ENCODE data around the gene ZNF536.

- TF ChIP-seq EZH2phosphoT487 (IDR thresholded peaks at IDR 0.05; ENCODE audit: borderline replicate concordance, low read depth), result no peak
- no peak for TF ChIP-seq CHD2 (IDR thresholded peaks at IDR 0.05; ENCODE audit: low read length, partially characterized antibody)
- no peak for TF ChIP-seq RCOR1 (IDR thresholded peaks at IDR 0.05; ENCODE audit: low read length)
- no peak for TF ChIP-seq POLR2AphosphoS5 (IDR thresholded peaks at IDR 0.05; ENCODE audit: low read depth, low read length)
- no peak for TF ChIP-seq MAX (IDR thresholded peaks at IDR 0.05; ENCODE audit: low read depth)
- TF ChIP-seq, protein P1, sequence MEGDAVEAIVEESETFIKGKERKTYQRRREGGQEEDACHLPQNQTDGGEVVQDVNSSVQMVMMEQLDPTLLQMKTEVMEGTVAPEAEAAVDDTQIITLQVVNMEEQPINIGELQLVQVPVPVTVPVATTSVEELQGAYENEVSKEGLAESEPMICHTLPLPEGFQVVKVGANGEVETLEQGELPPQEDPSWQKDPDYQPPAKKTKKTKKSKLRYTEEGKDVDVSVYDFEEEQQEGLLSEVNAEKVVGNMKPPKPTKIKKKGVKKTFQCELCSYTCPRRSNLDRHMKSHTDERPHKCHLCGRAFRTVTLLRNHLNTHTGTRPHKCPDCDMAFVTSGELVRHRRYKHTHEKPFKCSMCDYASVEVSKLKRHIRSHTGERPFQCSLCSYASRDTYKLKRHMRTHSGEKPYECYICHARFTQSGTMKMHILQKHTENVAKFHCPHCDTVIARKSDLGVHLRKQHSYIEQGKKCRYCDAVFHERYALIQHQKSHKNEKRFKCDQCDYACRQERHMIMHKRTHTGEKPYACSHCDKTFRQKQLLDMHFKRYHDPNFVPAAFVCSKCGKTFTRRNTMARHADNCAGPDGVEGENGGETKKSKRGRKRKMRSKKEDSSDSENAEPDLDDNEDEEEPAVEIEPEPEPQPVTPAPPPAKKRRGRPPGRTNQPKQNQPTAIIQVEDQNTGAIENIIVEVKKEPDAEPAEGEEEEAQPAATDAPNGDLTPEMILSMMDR (IDR thresholded peaks at IDR 0.05), result no peak
- no peak for TF ChIP-seq TCF12 (IDR thresholded peaks at IDR 0.05)
- TF ChIP-seq GABPA (IDR thresholded peaks at IDR 0.05; ENCODE audit: low read depth), result no peak
- no peak for TF ChIP-seq NRF1 (IDR thresholded peaks at IDR 0.05; ENCODE audit: low read depth, low read length)
- TF ChIP-seq, protein P2, sequence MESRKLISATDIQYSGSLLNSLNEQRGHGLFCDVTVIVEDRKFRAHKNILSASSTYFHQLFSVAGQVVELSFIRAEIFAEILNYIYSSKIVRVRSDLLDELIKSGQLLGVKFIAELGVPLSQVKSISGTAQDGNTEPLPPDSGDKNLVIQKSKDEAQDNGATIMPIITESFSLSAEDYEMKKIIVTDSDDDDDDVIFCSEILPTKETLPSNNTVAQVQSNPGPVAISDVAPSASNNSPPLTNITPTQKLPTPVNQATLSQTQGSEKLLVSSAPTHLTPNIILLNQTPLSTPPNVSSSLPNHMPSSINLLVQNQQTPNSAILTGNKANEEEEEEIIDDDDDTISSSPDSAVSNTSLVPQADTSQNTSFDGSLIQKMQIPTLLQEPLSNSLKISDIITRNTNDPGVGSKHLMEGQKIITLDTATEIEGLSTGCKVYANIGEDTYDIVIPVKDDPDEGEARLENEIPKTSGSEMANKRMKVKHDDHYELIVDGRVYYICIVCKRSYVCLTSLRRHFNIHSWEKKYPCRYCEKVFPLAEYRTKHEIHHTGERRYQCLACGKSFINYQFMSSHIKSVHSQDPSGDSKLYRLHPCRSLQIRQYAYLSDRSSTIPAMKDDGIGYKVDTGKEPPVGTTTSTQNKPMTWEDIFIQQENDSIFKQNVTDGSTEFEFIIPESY (IDR thresholded peaks at IDR 0.05; ENCODE audit: borderline replicate concordance, low read depth), result no peak
- TF ChIP-seq EP300 (IDR thresholded peaks at IDR 0.05; ENCODE audit: borderline replicate concordance in 1 of 2, low read depth in 1 of 2, low read length in 1 of 2), result no peak
- no peak for TF ChIP-seq RAD21 (IDR thresholded peaks at IDR 0.05; ENCODE audit: low read length)
Measured at GRCh38 chr19:30350692-30351663, 21.2 kb upstream of the ZNF536 start.
